HG03575 (cell line): ENCODE results near the gene IL17REL.

Experiments used
- ATAC-seq: cut with Tn5 transposase; IDR thresholded peaks from one replicate; pipeline ENCODE4 v1.9.1; 2021; ENCODE audit not compliant: unreplicated experiment, insufficient number of reproducible peaks, low FRiP score; ENCODE audit errors: extremely low read depth

The IL17REL gene

GRCh38 chr22:50030297-50031188, 18.0 kb upstream of the IL17REL start:
- no peak for ATAC-seq

DNA sequence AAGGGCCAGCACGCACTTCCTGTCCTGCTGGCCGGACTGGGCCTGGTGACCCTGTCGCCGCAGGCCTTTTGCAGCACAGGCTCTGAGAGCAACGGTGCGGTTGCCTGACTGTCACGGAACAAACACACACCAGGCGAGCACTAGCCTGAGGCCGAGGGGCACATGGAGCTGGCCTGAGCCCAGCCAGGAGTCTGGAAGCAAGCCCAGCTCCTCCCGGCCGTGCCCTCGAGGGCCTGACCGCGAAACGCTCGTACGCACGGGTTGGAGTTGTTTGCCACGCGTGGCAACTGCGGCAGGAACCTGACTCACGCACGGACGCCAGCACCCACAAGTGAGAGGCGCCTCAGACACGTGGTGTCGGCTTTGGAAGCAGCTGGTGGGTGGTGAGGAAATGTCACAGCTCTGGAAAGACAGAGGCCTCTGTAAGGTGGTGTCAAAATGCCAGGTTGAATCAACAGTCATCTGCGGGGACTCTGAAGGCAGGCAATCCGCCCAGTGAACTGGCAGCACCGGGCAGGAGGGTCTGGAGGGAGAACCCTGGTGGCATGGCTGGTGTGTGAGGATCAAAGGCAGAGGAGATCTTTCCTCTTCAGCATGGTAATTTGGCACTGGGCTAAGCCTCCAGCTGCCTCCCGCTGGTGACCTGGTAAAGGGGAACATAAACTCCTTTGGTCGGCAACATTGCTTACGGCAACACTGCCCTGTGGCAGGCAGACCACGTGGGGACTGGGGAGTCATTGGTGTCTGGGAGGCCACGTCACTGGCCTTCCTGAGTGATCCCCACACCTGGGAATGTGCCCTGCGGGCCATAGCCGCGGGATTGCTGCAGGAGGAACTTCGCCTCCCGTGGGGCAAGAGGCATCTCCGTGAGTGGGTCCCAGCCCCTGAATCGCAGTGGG, 15.3 kb upstream of the IL17REL start:
- no peak for ATAC-seq

DNA sequence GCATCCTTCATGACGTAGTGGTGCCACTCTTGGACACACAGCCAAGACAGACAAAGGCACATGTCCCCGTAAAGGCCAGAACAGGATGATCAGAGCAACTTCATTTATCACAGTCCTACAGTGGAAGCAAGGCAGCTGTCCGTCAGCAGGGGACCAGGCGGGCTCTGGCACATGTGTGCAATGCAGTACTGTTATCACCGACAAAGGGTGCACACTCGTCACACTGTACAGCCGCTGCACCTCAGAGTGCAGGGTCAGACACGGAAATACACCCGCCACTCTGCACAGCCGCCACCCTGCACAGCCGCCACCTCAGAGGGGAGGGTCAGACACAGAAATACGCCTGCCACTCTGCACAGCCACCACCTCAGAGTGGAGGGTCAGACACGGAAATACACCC, 13.4 kb upstream of the IL17REL start:
- ATAC-seq: no peak

- ATAC-seq: no peak
These were observed 9.7 kb upstream of the IL17REL start for GRCh38 chr22:50022171-50022819.

GRCh38 chr22:50020606-50021005, 8.0 kb upstream of the IL17REL start:
- ATAC-seq: no peak

- ATAC-seq: no peak
These were observed 6.8 kb upstream of the IL17REL start for GRCh38 chr22:50019316-50019715.

- ATAC-seq: no peak
These were observed 6.2 kb upstream of the IL17REL start for GRCh38 chr22:50018608-50019285.

DNA sequence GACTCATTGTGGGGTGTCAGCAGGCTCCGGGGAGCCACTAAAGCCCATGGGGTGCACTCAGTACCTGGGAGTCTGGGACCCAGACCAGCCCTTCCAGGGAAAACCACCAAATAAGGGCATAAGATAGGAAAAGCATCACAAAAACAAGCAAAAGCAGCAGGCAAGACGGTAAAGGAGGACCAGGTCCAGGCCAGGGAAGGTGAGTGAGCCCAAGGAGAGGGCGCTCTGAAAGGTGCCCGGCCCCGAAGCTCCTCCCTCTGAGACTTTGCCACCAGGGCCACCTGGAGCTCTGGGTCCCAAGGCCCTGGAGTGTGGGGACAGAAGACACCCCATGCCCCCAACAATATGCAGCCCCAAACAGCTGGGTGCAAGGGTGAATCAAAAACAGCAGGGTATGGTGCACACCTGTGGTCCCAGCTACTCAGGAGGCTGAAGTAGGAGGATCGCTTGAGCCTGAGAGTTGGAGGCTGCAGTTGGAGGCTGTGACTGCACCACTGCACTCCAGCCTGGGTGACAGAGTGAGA, 5.2 kb upstream of the IL17REL start:
- no peak for ATAC-seq

GRCh38 chr22:50016988-50017700, 4.6 kb upstream of the IL17REL start:
- no peak for ATAC-seq

GRCh38 chr22:50016308-50016987, 3.9 kb upstream of the IL17REL start:
- no peak for ATAC-seq

DNA sequence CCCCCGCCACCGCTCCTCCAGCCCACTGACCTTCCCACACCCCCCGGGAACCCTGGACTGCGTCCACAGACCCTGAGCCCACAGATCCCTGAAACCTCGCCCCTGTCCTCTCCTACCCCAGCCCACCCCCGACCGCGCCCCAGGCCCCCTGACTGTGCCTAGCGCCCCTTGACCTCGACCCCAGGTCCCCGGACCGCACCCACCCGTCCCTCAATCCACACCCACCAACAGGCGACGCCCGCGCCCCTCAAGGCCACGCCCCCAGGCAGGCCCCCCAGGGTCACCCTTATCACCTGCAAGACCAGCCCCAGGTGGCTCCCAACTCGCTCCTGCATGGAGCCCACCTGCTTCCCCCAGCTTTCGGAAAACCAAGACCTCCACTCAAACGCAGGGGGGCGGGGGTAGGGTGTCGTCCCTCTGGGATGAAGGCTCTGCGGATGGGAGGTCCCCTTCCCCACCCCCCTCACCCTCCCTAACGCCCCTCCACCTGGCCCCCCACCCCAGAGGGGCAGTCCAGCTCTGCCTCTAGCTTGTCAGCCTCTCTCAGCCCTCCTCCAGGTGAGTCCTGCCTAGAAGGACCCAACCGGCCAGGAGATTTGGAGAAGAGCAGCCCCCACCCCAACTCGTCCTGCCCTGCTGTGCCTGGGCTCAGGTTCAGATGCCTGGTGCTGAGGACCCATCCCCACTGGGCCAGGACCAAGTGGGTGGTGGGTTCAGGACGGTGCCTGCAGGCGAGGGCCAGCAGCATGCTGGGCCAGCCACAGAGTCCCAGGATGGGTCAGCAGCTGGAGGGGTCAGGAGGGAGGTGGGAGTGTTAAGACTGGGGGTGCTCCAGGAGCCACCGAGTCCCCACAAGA, 3.1 kb upstream of the IL17REL start:
- ATAC-seq: no peak

DNA sequence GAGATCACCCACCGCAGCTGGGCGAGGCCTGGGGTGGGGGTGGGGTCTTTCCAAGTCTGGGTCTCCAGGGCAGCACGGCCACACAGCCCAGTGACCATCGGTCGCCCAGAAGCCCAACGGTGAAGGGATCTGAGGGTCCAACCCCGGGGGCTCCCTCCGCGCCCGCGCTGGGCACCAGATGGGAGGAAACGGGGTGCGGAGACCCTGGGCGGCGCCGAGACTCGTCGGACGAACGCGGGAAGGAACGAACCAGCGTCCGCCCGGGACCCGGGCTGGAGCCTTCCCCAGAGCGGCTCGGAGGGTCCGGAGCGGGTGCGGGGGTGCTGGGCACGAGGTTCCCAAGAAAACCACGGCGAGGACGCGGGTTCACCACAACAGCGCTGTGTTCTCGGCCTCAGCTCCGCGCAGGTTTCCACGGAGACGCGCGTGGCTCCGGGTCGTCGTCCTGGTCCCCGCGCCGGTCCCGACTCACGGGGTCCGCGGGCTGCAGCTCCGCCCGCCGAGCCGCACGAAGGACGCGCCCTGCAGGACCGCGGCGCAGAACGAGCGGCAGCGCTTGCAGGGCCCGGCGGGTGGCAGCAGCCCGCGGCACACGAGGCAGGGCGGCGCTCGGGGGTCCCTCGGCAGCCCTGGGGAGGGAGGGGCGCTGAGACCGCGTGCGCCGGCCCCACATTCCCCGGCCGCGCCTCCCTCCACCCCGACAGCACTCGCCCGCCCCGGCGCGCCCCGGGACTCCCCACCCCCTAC, 2.3 kb upstream of the IL17REL start:
- ATAC-seq: no peak

DNA sequence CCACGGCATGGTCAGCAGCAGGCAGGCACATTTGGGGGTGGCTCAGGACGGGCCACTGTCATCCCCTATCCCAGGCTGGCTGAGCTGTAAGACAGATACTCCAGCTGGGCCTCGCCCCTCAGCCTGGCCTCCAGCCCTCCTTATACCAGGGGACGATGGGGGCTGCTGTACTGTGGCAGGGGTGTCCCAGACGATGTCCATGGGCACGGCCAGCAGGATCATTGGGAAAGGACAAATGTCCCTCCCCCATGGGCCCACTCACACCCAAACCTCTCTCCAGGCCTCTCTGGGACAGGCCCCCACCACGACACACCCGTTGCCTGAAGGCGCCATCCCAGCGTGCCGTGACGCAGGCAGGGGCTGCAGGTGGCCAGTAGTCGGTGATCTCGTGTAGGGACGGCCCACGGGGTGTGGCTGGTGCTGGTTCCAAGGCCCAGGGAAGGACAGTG, 1.5 kb upstream of the IL17REL start:
- ATAC-seq: no peak

DNA sequence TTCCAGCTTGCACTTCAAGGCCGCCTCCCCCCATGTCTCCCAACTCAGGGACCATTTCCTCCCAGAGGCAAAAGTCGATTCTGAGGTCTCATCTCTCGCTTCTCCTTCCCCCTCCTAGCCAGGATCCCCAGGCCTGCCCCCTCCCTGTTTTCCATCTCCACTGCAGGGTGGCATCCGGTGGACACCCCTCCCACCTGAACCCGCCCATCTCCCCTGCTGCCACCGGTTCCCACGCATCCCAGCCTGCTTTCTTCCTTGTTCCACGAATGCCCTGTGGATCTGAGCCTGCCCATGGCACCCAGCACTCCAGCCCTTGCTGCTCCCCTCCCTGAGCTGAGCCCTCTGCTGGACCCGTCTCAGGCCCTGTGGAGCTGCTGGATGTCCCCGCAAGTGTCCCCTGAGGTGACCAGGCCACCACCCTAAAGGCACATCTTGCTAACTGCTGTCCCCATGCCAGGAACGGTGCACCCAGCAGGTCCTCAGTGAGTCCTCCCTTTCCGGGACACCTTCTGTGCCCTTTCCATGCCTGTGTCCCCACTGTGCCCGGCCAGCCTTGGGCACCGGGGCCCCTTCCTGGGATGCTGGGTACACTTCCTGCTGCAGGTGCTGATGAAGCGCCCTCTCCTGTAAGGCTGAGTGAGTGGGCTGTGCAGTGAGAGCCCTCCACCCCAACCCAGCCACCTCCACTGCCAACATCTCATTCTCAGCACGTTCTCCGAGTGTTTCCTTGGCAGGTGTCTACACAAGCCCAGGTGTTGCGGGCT, 936 bp downstream of the IL17REL start:
- no peak for ATAC-seq

GRCh38 chr22:50010676-50011446, 1.7 kb downstream of the IL17REL start:
- ATAC-seq: no peak
